HG02870 (cell line): ENCODE results near the gene CLSTN2.

Experiments used
- ATAC-seq: cut with Tn5 transposase; IDR thresholded peaks from one replicate; pipeline ENCODE4 v1.9.1; 2021; ENCODE audit warnings: mild to moderate bottlenecking, moderate library complexity; ENCODE audit not compliant: unreplicated experiment

CLSTN2 gene

GRCh38 chr3:140365872-140366697, 431.1 kb downstream of the CLSTN2 start:
- ATAC-seq: no peak

- no peak for ATAC-seq
Measured at GRCh38 chr3:140368223-140368811, 433.3 kb downstream of the CLSTN2 start.

- no peak for ATAC-seq
Measured at GRCh38 chr3:140370686-140371085, 435.7 kb downstream of the CLSTN2 start.

- no peak for ATAC-seq
Measured at GRCh38 chr3:140373234-140373633, 438.2 kb downstream of the CLSTN2 start.

- ATAC-seq: no peak
Measured at GRCh38 chr3:140375002-140375401, 440.0 kb downstream of the CLSTN2 start.

- ATAC-seq: no peak
Measured at GRCh38 chr3:140376136-140376889, 441.3 kb downstream of the CLSTN2 start.

GRCh38 chr3:140377644-140378043, 442.7 kb downstream of the CLSTN2 start:
- no peak for ATAC-seq

- ATAC-seq: no peak
Measured at GRCh38 chr3:140378571-140379340, 443.8 kb downstream of the CLSTN2 start.

- ATAC-seq: no peak
Measured at GRCh38 chr3:140384028-140384771, 449.2 kb downstream of the CLSTN2 start.

- no peak for ATAC-seq
Measured at GRCh38 chr3:140384876-140385275, 449.9 kb downstream of the CLSTN2 start.

GRCh38 chr3:140386357-140387100, 451.5 kb downstream of the CLSTN2 start:
- ATAC-seq: no peak

- ATAC-seq: no peak
Measured at GRCh38 chr3:140387244-140387643, 452.3 kb downstream of the CLSTN2 start.

GRCh38 chr3:140388202-140388922, 453.4 kb downstream of the CLSTN2 start:
- no peak for ATAC-seq

GRCh38 chr3:140391061-140391460, 456.1 kb downstream of the CLSTN2 start:
- no peak for ATAC-seq

GRCh38 chr3:140394488-140395133, 459.6 kb downstream of the CLSTN2 start:
- ATAC-seq: no peak

- ATAC-seq: no peak
Measured at GRCh38 chr3:140395134-140396075, 460.4 kb downstream of the CLSTN2 start.

GRCh38 chr3:140396110-140396509, 461.1 kb downstream of the CLSTN2 start:
- ATAC-seq: no peak
